Measurements from ENCODE around the gene SLC9C1. TPM values are rescaled to one million over a fixed set of nuclear protein-coding genes. Genes with fewer than 3 reads are reported as not detected.

Gene SLC9C1
- polyA plus RNA-seq, 1 donor (not counting 4 experiments of a cell fraction or from before 2014, with no cell fraction given): not detected

GRCh38 chr3:112247900-112248299 is 46.1 kb downstream of the SLC9C1 start:
- Histone ChIP-seq H3K27ac (ENCODE audit: control insufficient read depth, insufficient read depth, low read length) (no peak overlapping the region), H3K4me1 (ENCODE audit: control insufficient read depth, extremely low read depth, insufficient read depth, low read length) (no peaks in the 10 kb centered on the region), H3K4me3 (ENCODE audit: control insufficient read depth in 2 of 3, extremely low read depth in 1 of 3, insufficient read depth in 2 of 3, low read depth in 1 of 3, low read length in 3 of 3) (no peak overlapping the region), H2AFZ (ENCODE audit: control insufficient read depth, low read length) (no peak overlapping the region), H3K9me1 (ENCODE audit: control insufficient read depth, extremely low read depth, insufficient read depth, low read length) (no peaks in the 10 kb centered on the region), H3K4me2 (ENCODE audit: control insufficient read depth, extremely low read depth, insufficient read depth, low read depth, low read length) (no peak overlapping the region), H3K36me3 (ENCODE audit: control insufficient read depth in 2 of 2, extremely low read depth in 1 of 2, insufficient read depth in 2 of 2, low read length in 2 of 2) (no peaks in the 10 kb centered on the region), H3K27me3 (ENCODE audit: control insufficient read depth, extremely low read depth, insufficient read depth, low read length) (peaks cover 6% of the 10 kb centered on the region), H4K20me1 (ENCODE audit: control insufficient read depth, extremely low read depth, insufficient read depth, low read length) (no peaks in the 10 kb centered on the region), H3K9ac (ENCODE audit: control insufficient read depth, extremely low read depth, insufficient read depth, low read length) (no peak overlapping the region), H3K9me3 (ENCODE audit: control insufficient read depth, low read depth, low read length) (no peaks in the 10 kb centered on the region), H3K79me2 (ENCODE audit: control insufficient read depth, insufficient read depth, low read length) (no peaks in the 10 kb centered on the region)
- dilution Hi-C loops (cut with MboI; ENCODE audit: extremely low pct_ligation_motif_present, low sequenced_read_pairs): no loop called here
- no peak for TF ChIP-seq CTCF (optimal IDR thresholded peaks at IDR 0.05 in 1 of 3, IDR thresholded peaks at IDR 0.05 in 1 of 3, conservative IDR thresholded peaks at IDR 0.05 in 1 of 3; ENCODE audit: extremely low read depth in 1 of 3, insufficient read depth in 2 of 3, low read length in 3 of 3)
- TF ChIP-seq EZH2 (IDR thresholded peaks at IDR 0.05; ENCODE audit: low read length): no peak
- no peak for FAIRE-seq
- no peak for DNase-seq (ENCODE audit: low read depth, low spot score)

DNA sequence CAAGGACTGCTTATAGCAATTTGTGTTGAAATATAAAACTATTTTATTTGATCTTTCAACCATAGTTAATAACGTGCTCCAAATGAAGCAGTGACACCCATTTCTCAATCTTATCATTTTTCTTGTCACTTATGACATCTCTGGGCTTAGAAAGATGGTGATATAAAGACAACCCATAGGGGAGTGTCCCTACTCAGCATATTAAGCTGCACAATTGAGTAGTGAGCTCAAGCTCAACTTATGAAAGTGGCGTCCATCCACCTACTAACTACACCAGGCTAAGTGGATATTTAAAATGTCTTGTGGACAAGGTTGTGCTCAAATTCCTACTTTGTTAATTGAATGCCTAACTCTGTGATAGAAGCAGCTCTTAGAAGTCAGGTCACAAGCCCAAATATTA is 46.7 kb downstream of the SLC9C1 start:
- Histone ChIP-seq H3K27ac (ENCODE audit: control insufficient read depth, insufficient read depth, low read length) (no peak overlapping the region), H2AFZ (ENCODE audit: control insufficient read depth, low read length) (no peak overlapping the region), H3K36me3 (ENCODE audit: control insufficient read depth in 2 of 2, extremely low read depth in 1 of 2, insufficient read depth in 2 of 2, low read length in 2 of 2) (no peaks in the 10 kb centered on the region), H3K79me2 (ENCODE audit: control insufficient read depth, insufficient read depth, low read length) (no peaks in the 10 kb centered on the region), H3K9me1 (ENCODE audit: control insufficient read depth, extremely low read depth, insufficient read depth, low read length) (no peaks in the 10 kb centered on the region), H3K4me1 (ENCODE audit: control insufficient read depth, extremely low read depth, insufficient read depth, low read length) (no peaks in the 10 kb centered on the region), H3K9me3 (ENCODE audit: control insufficient read depth, low read depth, low read length) (no peaks in the 10 kb centered on the region), H3K4me3 (ENCODE audit: control insufficient read depth in 2 of 3, extremely low read depth in 1 of 3, insufficient read depth in 2 of 3, low read depth in 1 of 3, low read length in 3 of 3) (no peak overlapping the region), H4K20me1 (ENCODE audit: control insufficient read depth, extremely low read depth, insufficient read depth, low read length) (no peaks in the 10 kb centered on the region), H3K9ac (ENCODE audit: control insufficient read depth, extremely low read depth, insufficient read depth, low read length) (no peak overlapping the region), H3K4me2 (ENCODE audit: control insufficient read depth, extremely low read depth, insufficient read depth, low read depth, low read length) (no peak overlapping the region), H3K27me3 (ENCODE audit: control insufficient read depth, extremely low read depth, insufficient read depth, low read length) (peaks cover 6% of the 10 kb centered on the region)
- no peak for TF ChIP-seq CTCF (optimal IDR thresholded peaks at IDR 0.05 in 1 of 3, IDR thresholded peaks at IDR 0.05 in 1 of 3, conservative IDR thresholded peaks at IDR 0.05 in 1 of 3; ENCODE audit: extremely low read depth in 1 of 3, insufficient read depth in 2 of 3, low read length in 3 of 3)
- dilution Hi-C loops (cut with MboI; ENCODE audit: extremely low pct_ligation_motif_present, low sequenced_read_pairs): no loop called here
- DNase-seq (ENCODE audit: low read depth, low spot score) (no peak), FAIRE-seq (no peak)

Data from keratinocyte (primary cell).